SK-N-SH treated with all-trans-retinoic acid at 6 μM for 48 hours (cell line): ENCODE measurements around the gene TMBIM4.

ENCODE experiments used
- ARNTL ChIP-seq: fragments of 450-650 bp; formaldehyde crosslinking; IDR thresholded peaks from 2 replicates; pipeline ENCODE4 v1.5.0; 2020; ENCODE audit warnings: low read depth, mild to moderate bottlenecking, moderate library complexity, borderline replicate concordance
- OSR1 ChIP-seq: fragments of 250-450 bp; sonication (Bioruptor Pico); IDR thresholded peaks from 2 replicates; pipeline ENCODE4 v1.8.0; 2022; ENCODE audit warnings: moderate library complexity, mild to moderate bottlenecking, inconsistent platforms
- RARB ChIP-seq: fragments of 250-450 bp; sonication (Bioruptor Pico); IDR thresholded peaks from 2 replicates; pipeline ENCODE4 v1.8.0; 2021; ENCODE audit warnings: mild to moderate bottlenecking, moderate library complexity
- ZFP3 ChIP-seq: fragments of 250-450 bp; sonication (Bioruptor Pico); IDR thresholded peaks from 2 replicates; pipeline ENCODE4 v1.5.0; 2020; ENCODE audit warnings: mild to moderate bottlenecking, moderate library complexity
- TF ChIP-seq, protein P1 (sequence below): fragments of 250-450 bp; sonication (Bioruptor Pico); IDR thresholded peaks from 2 replicates; pipeline ENCODE4 v1.5.1; 2020; ENCODE audit warnings: low read depth, mild to moderate bottlenecking, moderate library complexity

DNA sequence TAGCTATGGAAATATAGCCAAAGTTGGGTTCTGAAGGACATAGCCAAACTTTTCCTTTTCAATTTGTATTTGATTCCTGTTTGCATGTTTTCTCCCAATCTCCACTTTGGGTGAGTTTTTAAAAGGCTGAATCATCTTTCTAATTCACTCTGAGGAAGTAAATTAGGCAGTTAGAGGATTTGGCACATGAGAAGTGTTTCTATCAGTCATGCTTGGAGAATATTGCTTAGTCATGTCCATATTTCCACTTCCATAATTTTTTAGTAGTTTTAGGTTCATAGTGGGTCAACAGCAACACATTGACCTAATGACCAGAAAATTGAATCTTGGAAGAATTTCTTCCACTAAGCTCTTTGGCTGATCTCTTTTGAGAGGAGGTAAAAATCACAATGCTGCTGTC lies 41.0 kb upstream of the TMBIM4 start:
- TF ChIP-seq, protein P1, sequence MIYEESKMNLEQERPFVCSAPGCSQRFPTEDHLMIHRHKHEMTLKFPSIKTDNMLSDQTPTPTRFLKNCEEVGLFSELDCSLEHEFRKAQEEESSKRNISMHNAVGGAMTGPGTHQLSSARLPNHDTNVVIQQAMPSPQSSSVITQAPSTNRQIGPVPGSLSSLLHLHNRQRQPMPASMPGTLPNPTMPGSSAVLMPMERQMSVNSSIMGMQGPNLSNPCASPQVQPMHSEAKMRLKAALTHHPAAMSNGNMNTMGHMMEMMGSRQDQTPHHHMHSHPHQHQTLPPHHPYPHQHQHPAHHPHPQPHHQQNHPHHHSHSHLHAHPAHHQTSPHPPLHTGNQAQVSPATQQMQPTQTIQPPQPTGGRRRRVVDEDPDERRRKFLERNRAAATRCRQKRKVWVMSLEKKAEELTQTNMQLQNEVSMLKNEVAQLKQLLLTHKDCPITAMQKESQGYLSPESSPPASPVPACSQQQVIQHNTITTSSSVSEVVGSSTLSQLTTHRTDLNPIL: no peak
- no peak for TF ChIP-seq OSR1 (CRISPR knock-in tag)
- TF ChIP-seq ZFP3 (CRISPR knock-in tag): no peak
- no peak for TF ChIP-seq ARNTL (CRISPR knock-in tag)
- TF ChIP-seq RARB: no peak
